ENCODE measurements around the gene CD200. TPM values are rescaled to one million over a fixed set of nuclear protein-coding genes. Genes with fewer than 3 reads are reported as not detected.

The CD200 gene
- total and polyA plus RNA-seq, 4 donors, result 0.10 to 0.28 (median 0.20) TPM

- Histone ChIP-seq H3K36me3 (ENCODE audit: control insufficient read depth in 4 of 4, insufficient read depth in 3 of 4, low read depth in 1 of 4, low read length in 3 of 4) (no peaks in the 10 kb centered on the region), H3K9ac (ENCODE audit: low read depth in 1 of 2, low read length in 2 of 2) (peak within 1 kb of the TSS in 1 of 2 donors; percentile 1), H3K4me1 (ENCODE audit: control insufficient read depth in 4 of 4, insufficient read depth in 4 of 4, low read length in 3 of 4) (peaks cover 0 to 10% (median 4%) of the 10 kb centered on the region in 4 donors), H3K27ac (ENCODE audit: low read depth in 1 of 2, low read length in 2 of 2) (peak within 1 kb of the TSS in 1 of 2 donors; percentile 36), H3K9me3 (ENCODE audit: control insufficient read depth in 4 of 4, low read length in 3 of 4) (no peaks in the 10 kb centered on the region), H3K4me3 (ENCODE audit: low read depth in 1 of 3, low read length in 3 of 3) (peak within 1 kb of the TSS; percentile 15 to 49 (median 35)), H3K27me3 (ENCODE audit: control insufficient read depth in 4 of 4, insufficient read depth in 4 of 4, low read length in 3 of 4) (peaks cover 0 to 2% (median 0%) of the 10 kb centered on the region in 4 donors)
- DNase-seq (ENCODE audit: low spot score), result peak; percentile 44
- TF ChIP-seq HNF4A (conservative IDR thresholded peaks at IDR 0.05) (no peak), JUND (IDR thresholded peaks at IDR 0.05) (peak in 1 of 2 donors; percentile 15), RAD21 (IDR thresholded peaks at IDR 0.05) (peak; percentile 80 to 81), GABPA (IDR thresholded peaks at IDR 0.05 in 1 of 2, conservative IDR thresholded peaks at IDR 0.05 in 1 of 2) (no peak), TAF1 (conservative IDR thresholded peaks at IDR 0.05) (no peak), NR2F2 (IDR thresholded peaks at IDR 0.05) (no peak), HNF4G (IDR thresholded peaks at IDR 0.05) (no peak), RXRA (IDR thresholded peaks at IDR 0.05) (peak; percentile 6 to 47), FOXA2 (IDR thresholded peaks at IDR 0.05) (no peak)
- TF ChIP-seq, protein P1, sequence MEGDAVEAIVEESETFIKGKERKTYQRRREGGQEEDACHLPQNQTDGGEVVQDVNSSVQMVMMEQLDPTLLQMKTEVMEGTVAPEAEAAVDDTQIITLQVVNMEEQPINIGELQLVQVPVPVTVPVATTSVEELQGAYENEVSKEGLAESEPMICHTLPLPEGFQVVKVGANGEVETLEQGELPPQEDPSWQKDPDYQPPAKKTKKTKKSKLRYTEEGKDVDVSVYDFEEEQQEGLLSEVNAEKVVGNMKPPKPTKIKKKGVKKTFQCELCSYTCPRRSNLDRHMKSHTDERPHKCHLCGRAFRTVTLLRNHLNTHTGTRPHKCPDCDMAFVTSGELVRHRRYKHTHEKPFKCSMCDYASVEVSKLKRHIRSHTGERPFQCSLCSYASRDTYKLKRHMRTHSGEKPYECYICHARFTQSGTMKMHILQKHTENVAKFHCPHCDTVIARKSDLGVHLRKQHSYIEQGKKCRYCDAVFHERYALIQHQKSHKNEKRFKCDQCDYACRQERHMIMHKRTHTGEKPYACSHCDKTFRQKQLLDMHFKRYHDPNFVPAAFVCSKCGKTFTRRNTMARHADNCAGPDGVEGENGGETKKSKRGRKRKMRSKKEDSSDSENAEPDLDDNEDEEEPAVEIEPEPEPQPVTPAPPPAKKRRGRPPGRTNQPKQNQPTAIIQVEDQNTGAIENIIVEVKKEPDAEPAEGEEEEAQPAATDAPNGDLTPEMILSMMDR (IDR thresholded peaks at IDR 0.05; ENCODE audit: low read depth, low read length, missing input control), result peak; percentile 53
- TF ChIP-seq, protein P2, sequence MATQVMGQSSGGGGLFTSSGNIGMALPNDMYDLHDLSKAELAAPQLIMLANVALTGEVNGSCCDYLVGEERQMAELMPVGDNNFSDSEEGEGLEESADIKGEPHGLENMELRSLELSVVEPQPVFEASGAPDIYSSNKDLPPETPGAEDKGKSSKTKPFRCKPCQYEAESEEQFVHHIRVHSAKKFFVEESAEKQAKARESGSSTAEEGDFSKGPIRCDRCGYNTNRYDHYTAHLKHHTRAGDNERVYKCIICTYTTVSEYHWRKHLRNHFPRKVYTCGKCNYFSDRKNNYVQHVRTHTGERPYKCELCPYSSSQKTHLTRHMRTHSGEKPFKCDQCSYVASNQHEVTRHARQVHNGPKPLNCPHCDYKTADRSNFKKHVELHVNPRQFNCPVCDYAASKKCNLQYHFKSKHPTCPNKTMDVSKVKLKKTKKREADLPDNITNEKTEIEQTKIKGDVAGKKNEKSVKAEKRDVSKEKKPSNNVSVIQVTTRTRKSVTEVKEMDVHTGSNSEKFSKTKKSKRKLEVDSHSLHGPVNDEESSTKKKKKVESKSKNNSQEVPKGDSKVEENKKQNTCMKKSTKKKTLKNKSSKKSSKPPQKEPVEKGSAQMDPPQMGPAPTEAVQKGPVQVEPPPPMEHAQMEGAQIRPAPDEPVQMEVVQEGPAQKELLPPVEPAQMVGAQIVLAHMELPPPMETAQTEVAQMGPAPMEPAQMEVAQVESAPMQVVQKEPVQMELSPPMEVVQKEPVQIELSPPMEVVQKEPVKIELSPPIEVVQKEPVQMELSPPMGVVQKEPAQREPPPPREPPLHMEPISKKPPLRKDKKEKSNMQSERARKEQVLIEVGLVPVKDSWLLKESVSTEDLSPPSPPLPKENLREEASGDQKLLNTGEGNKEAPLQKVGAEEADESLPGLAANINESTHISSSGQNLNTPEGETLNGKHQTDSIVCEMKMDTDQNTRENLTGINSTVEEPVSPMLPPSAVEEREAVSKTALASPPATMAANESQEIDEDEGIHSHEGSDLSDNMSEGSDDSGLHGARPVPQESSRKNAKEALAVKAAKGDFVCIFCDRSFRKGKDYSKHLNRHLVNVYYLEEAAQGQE (IDR thresholded peaks at IDR 0.05), result no peak
- WGBS, result 15% methylated on average over 15 of the region's 15 CpGs
These were observed 39.3 kb upstream of the CD200 start, which contains the start of gene SLC9C1 for GRCh38 chr3:112293368-112294321. TSS of gene SLC9C1 (minus strand) at chr3:112294216. CDS start at chr3:112286791, 7,425 bp downstream.

DNA sequence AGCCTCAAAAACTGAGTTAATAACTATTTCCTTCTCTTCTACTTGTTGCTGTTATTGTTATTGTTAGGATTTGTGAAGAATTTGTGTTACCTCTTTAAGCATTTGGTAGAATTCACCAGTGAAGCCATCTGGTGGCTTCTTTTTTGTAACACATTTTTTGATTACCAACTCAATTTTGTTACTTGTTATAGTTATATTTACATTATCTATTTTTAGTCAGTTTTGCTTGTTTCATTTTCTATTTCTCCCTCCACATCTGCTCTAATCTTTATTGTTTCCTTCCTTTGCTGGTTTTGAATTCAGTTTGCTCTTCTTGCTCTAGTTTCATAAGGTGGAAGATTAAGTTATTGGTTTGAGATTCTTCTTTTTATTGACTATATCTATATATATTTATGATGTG is 35.2 kb upstream of the CD200 start:
- H3K9ac ChIP-seq (ENCODE audit: low read depth in 1 of 2, low read length in 2 of 2), result no peak overlapping the region
- no peak for DNase-seq (ENCODE audit: low spot score)
- peaks cover 0 to 10% (median 4%) of the 10 kb centered on the region in 4 donors for H3K4me1 ChIP-seq (ENCODE audit: control insufficient read depth in 4 of 4, insufficient read depth in 4 of 4, low read length in 3 of 4)
- H3K27me3 ChIP-seq (ENCODE audit: control insufficient read depth in 4 of 4, insufficient read depth in 4 of 4, low read length in 3 of 4), result no peaks in the 10 kb centered on the region
- TF ChIP-seq, protein P3, sequence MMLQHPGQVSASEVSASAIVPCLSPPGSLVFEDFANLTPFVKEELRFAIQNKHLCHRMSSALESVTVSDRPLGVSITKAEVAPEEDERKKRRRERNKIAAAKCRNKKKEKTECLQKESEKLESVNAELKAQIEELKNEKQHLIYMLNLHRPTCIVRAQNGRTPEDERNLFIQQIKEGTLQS (IDR thresholded peaks at IDR 0.05), result no peak
- TF ChIP-seq HNF4A (conservative IDR thresholded peaks at IDR 0.05) (no peak), HNF4G (IDR thresholded peaks at IDR 0.05) (no peak), EGR1 (IDR thresholded peaks at IDR 0.05; ENCODE audit: low read depth in 2 of 2) (no peak), FOXA2 (IDR thresholded peaks at IDR 0.05) (no peak), RAD21 (IDR thresholded peaks at IDR 0.05) (no peak), RXRA (IDR thresholded peaks at IDR 0.05) (no peak), YY1 (IDR thresholded peaks at IDR 0.05) (no peak), ZBTB33 (IDR thresholded peaks at IDR 0.05) (no peak), GABPA (IDR thresholded peaks at IDR 0.05 in 1 of 2, conservative IDR thresholded peaks at IDR 0.05 in 1 of 2) (no peak), FOXA1 (IDR thresholded peaks at IDR 0.05) (no peak)
- TF ChIP-seq, protein P1 (IDR thresholded peaks at IDR 0.05; ENCODE audit: low read depth, low read length, missing input control), result no peak
- H3K9me3 ChIP-seq (ENCODE audit: control insufficient read depth in 4 of 4, low read length in 3 of 4), result no peaks in the 10 kb centered on the region
- no peaks in the 10 kb centered on the region for H3K36me3 ChIP-seq (ENCODE audit: control insufficient read depth in 4 of 4, insufficient read depth in 3 of 4, low read depth in 1 of 4, low read length in 3 of 4)
- H3K27ac ChIP-seq (ENCODE audit: low read depth in 1 of 2, low read length in 2 of 2), result no peak overlapping the region
- no peak overlapping the region for H3K4me3 ChIP-seq (ENCODE audit: low read depth in 1 of 3, low read length in 3 of 3)
